ENCODE measurements around the gene MSRB1.

The MSRB1 gene

GRCh38 chr16:1942810-1943726 is at the start of gene MSRB1:
MSRB1 (minus strand) TSS chr16:1943199; CDS start chr16:1943156, 43 bp downstream.
- DNase-seq = peak; percentile 90

GRCh38 chr16:1991948-1992703 is 49.1 kb upstream of the MSRB1 start:
- DNase-seq = no peak

DNA sequence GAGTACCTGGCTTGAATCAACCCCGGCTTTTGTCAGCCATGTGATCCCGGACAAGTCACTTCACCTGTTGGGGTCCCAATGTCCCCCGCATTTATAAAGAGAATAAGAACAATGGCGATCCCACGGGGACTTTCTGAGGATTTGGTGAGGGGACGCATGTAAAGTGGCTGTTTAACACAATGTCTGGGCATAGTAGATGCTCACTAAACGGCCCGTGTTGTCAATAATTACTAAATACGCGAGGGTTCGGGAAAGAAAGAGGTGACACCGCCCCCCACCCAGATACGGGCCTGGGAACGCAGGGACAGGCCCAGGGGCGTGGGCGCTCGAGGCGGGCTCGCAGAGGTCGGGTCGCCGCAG is 48.6 kb upstream of the MSRB1 start:
- DNase-seq = no peak

DNA sequence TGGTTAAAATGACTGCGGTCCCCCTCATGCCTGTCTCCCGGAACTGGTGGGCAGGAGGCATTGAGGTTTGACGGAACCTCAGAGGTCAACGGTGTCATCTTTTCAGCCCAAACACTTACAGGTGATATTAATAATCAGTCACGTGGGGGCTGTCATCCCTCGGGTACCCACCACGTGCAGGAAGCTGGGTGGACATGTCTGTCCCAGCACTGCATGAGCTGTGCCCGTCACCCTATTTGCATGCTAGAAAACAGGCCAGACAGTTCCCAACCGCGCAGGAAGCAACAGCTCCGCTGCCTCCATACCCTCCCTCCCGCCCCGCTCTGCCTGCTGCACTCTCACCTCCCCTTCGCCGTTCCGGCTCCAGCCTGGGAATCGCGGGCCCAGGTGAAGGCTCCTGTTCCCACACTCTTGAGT is 48.1 kb upstream of the MSRB1 start:
- DNase-seq = no peak

- DNase-seq = peak; percentile 20
Observed at GRCh38 chr16:1990351-1991134, 47.5 kb upstream of the MSRB1 start.

DNA sequence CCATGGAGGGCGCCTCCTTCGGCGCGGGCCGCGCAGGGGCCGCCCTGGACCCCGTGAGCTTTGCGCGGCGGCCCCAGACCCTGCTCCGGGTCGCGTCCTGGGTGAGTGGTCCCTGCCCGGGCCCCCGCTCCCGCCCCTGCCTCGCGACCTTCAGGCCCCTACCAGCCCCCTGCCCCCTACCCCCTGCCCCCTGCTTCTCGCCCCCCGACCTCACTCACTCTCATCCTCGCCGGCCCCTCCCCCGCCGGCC is 47.0 kb upstream of the MSRB1 start:
- DNase-seq = no peak

- no peak for DNase-seq
Observed at GRCh38 chr16:1989209-1990100, 46.5 kb upstream of the MSRB1 start, which contains the start of gene SYNGR3. SYNGR3 (plus strand) TSS chr16:1989970; CDS start chr16:1990103, 133 bp downstream.

GRCh38 chr16:1987198-1987597 is 44.2 kb upstream of the MSRB1 start:
- no peak for DNase-seq

- no peak for DNase-seq
Observed at GRCh38 chr16:1985466-1986150, 42.6 kb upstream of the MSRB1 start.

DNA sequence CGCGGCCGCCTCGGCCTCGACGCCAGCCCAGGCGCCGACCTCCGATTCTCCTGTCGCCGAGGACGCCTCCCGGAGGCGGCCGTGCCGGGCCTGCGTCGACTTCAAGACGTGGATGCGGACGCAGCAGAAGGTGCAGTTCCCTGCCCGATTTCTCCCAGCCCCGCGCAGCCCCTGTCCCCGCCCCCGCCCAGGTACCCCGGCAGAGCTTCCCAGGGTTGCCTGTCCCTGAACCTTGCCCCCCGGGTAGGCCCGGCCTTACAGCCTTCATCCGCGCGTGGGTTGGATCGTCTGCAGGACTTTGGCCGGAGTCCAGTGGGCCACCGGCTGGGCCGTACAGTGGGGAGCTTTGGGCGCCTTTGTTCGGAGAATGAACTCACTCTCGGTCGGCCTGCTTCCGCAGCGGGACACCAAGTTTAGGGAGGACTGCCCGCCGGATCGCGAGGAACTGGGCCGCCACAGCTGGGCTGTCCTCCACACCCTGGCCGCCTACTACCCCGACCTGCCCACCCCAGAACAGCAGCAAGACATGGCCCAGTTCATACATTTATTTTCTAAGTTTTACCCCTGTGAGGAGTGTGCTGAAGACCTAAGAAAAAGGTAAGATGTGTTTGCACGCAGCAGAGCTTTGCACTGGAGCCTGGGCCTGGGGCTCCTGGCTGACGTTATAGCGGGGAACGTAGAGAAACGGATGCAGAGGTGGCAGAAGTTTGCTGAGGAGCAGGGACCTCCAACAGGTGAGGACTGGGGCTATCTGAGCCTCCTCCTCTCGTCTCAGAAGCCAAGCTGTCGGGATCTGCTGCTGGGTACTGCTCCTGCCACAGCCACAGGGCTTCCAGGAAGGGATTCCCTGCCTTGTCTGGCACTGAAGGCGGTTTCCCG is 41.6 kb upstream of the MSRB1 start:
- DNase-seq = no peak

DNA sequence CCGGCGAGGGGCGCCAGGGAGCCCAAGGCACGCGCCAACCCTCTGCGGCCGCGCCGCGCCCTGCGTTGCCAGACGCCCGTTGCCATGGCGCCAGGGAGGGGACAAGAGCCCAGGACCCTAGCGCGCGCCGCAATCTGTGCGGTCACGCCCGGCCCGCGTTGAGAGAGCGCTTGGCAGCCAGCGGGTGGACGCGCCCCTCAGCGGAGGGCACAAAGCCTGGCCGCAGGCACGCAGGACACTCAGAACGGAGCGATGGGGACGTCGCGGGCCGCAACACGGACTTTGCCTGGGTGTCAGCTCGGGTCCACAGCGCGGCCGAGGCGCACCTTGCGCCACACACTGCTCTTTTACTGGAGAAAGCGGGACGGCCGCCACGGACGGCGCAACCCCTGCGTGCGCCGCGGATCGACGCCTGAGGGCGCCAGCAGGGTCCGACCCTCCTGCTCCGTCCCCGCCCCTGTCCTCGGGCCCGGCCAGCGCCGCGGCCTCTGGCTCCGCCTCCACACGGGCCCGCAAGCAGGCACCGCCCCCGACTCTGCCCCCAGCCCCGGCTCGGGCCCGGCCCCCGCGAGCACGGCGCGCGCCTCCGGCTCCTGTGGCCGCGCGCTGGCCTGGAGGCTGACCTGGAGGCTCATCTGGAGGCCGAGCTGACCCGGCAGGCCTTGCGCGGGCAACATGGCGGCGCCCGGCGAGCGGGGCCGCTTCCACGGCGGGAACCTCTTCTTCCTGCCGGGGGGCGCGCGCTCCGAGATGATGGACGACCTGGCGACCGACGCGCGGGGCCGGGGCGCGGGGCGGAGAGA is 40.7 kb upstream of the MSRB1 start, which contains the start of gene GFER:
Gene GFER, plus strand, starts transcription at position 650 of the 803 bp plus-strand sequence. Its CDS starts 26 bp downstream, at position 676.
- DNase-seq = peak; percentile 67

DNA sequence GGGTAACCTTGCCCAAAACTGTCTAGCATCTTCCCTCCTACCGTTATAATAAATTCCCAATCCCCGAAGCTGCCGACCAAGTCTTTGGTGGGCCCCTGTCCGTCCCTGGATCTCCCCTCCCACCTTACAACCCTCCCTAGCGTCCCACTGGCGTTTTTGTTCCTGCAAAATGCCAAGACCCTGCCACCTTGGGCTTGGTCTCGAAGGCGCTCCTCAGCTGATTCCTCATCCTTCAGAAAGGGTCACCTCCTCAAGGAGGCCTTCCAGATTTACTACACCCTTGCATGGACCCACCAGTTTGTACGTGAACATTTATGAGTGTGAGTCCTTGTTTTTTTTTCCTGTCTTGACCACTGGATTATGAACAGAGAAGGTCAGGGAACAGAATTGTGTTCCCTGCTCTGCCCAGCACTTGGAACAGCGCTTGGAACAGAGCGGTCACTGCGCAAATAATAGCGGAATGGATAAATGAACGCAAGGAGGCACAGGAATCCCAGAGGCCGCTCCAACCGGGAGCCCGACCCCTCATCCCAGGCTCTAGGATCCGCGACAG is 40.1 kb upstream of the MSRB1 start:
- no peak for DNase-seq

GRCh38 chr16:1982013-1982433 is 39.0 kb upstream of the MSRB1 start:
- no peak for DNase-seq

- no peak for DNase-seq
Observed at GRCh38 chr16:1981398-1981836, 38.4 kb upstream of the MSRB1 start, which contains the start of gene NOXO1. NOXO1 (minus strand) TSS chr16:1981469; CDS start chr16:1981179, 290 bp downstream.

- DNase-seq = no peak
Observed at GRCh38 chr16:1980770-1981087, 37.7 kb upstream of the MSRB1 start.

GRCh38 chr16:1980030-1980769 is 37.2 kb upstream of the MSRB1 start:
- DNase-seq = no peak

GRCh38 chr16:1979271-1980029 is 36.5 kb upstream of the MSRB1 start:
- no peak for DNase-seq

Measured in NCI-H1105 treated with DMSO at 0.1 percent for 48 hours (cell line).